IPS-15b (cell line): Measurements from ENCODE around the gene DLX4.

Experiments used
- H3K27me3 ChIP-seq: one replicate; pipeline ENCODE4 v1.6.1; 2013; ENCODE audit warnings: low read length; ENCODE audit not compliant: control insufficient read depth, insufficient read depth
- H3K36me3 ChIP-seq: one replicate; pipeline ENCODE4 v1.6.1; 2013; ENCODE audit warnings: low read length; ENCODE audit not compliant: control insufficient read depth, insufficient read depth
- H3K4me1 ChIP-seq: one replicate; pipeline ENCODE4 v1.6.1; 2013; ENCODE audit warnings: mild to moderate bottlenecking, low read length; ENCODE audit not compliant: control insufficient read depth, insufficient read depth
- H3K4me3 ChIP-seq: one replicate; pipeline ENCODE4 v1.5.1; 2013; ENCODE audit warnings: low read depth, low read length
- H3K9ac ChIP-seq: one replicate; pipeline ENCODE4 v1.6.1; 2013; ENCODE audit warnings: low read depth, mild to moderate bottlenecking, low read length
- H3K9me3 ChIP-seq: one replicate; pipeline ENCODE4 v1.6.1; 2013; ENCODE audit warnings: mild to moderate bottlenecking, low read length; ENCODE audit not compliant: control insufficient read depth, insufficient read depth

The DLX4 gene

GRCh38 chr17:49932138-49932723, 36.8 kb upstream of the DLX4 start:
- H3K4me1 ChIP-seq: no peaks in the 10 kb centered on the region
- H3K4me3 ChIP-seq: no peak overlapping the region
- no peaks in the 10 kb centered on the region for H3K9me3 ChIP-seq
- H3K9ac ChIP-seq: no peak overlapping the region
- no peaks in the 10 kb centered on the region for H3K36me3 ChIP-seq
- no peaks in the 10 kb centered on the region for H3K27me3 ChIP-seq

- no peak overlapping the region for H3K9ac ChIP-seq
- H3K36me3 ChIP-seq: no peaks in the 10 kb centered on the region
- H3K27me3 ChIP-seq: no peaks in the 10 kb centered on the region
- no peak overlapping the region for H3K4me3 ChIP-seq
- no peaks in the 10 kb centered on the region for H3K4me1 ChIP-seq
- H3K9me3 ChIP-seq: no peaks in the 10 kb centered on the region
Observed at GRCh38 chr17:49932901-49933300, 36.1 kb upstream of the DLX4 start.

GRCh38 chr17:49935526-49936210, 33.3 kb upstream of the DLX4 start:
- Histone ChIP-seq H3K4me3 (no peak overlapping the region), H3K27me3 (peaks cover 3% of the 10 kb centered on the region), H3K36me3 (no peaks in the 10 kb centered on the region), H3K4me1 (no peaks in the 10 kb centered on the region), H3K9ac (peak overlapping the region; percentile 47), H3K9me3 (no peaks in the 10 kb centered on the region)

GRCh38 chr17:49936386-49936785, 32.6 kb upstream of the DLX4 start:
- Histone ChIP-seq H3K4me1 (no peaks in the 10 kb centered on the region), H3K9ac (no peak overlapping the region), H3K9me3 (no peaks in the 10 kb centered on the region), H3K27me3 (peaks cover 3% of the 10 kb centered on the region), H3K4me3 (no peak overlapping the region), H3K36me3 (no peaks in the 10 kb centered on the region)

GRCh38 chr17:49939318-49939717, 29.7 kb upstream of the DLX4 start:
- H3K27me3 ChIP-seq: peaks cover 20% of the 10 kb centered on the region
- H3K9me3 ChIP-seq: no peaks in the 10 kb centered on the region
- no peaks in the 10 kb centered on the region for H3K36me3 ChIP-seq
- no peaks in the 10 kb centered on the region for H3K4me1 ChIP-seq
- H3K4me3 ChIP-seq: no peak overlapping the region
- no peak overlapping the region for H3K9ac ChIP-seq

GRCh38 chr17:49941427-49941826, 27.6 kb upstream of the DLX4 start:
- Histone ChIP-seq H3K4me3 (no peak overlapping the region), H3K9ac (no peak overlapping the region), H3K36me3 (no peaks in the 10 kb centered on the region), H3K27me3 (peaks cover 20% of the 10 kb centered on the region), H3K9me3 (no peaks in the 10 kb centered on the region), H3K4me1 (no peaks in the 10 kb centered on the region)

- H3K4me1 ChIP-seq: no peaks in the 10 kb centered on the region
- H3K4me3 ChIP-seq: no peak overlapping the region
- no peak overlapping the region for H3K9ac ChIP-seq
- H3K9me3 ChIP-seq: no peaks in the 10 kb centered on the region
- peaks cover 20% of the 10 kb centered on the region for H3K27me3 ChIP-seq
- H3K36me3 ChIP-seq: no peaks in the 10 kb centered on the region
Observed at GRCh38 chr17:49942947-49943346, 26.0 kb upstream of the DLX4 start.

- peak overlapping the region; percentile 24 for H3K9ac ChIP-seq
- H3K4me3 ChIP-seq: no peak overlapping the region
- H3K27me3 ChIP-seq: peaks cover 18% of the 10 kb centered on the region
- no peaks in the 10 kb centered on the region for H3K4me1 ChIP-seq
- no peaks in the 10 kb centered on the region for H3K9me3 ChIP-seq
- no peaks in the 10 kb centered on the region for H3K36me3 ChIP-seq
Observed at GRCh38 chr17:49944273-49944870, 24.6 kb upstream of the DLX4 start.

- Histone ChIP-seq H3K9ac (no peak overlapping the region), H3K4me1 (no peaks in the 10 kb centered on the region), H3K27me3 (peaks cover 23% of the 10 kb centered on the region)
Observed at GRCh38 chr17:49946208-49946607, 22.8 kb upstream of the DLX4 start.

GRCh38 chr17:49946964-49947584, 21.9 kb upstream of the DLX4 start:
- peaks cover 23% of the 10 kb centered on the region for H3K27me3 ChIP-seq

More at GRCh38 chr17:49946208-49946607, 22.8 kb upstream of the DLX4 start:
- H3K4me3 ChIP-seq: no peak overlapping the region
- H3K9me3 ChIP-seq: no peaks in the 10 kb centered on the region
- no peaks in the 10 kb centered on the region for H3K36me3 ChIP-seq

GRCh38 chr17:49949634-49950033, 19.4 kb upstream of the DLX4 start:
- Histone ChIP-seq H3K4me3 (no peak overlapping the region), H3K9ac (no peak overlapping the region), H3K4me1 (peaks cover 5% of the 10 kb centered on the region), H3K36me3 (no peaks in the 10 kb centered on the region), H3K27me3 (peaks cover 16% of the 10 kb centered on the region), H3K9me3 (no peaks in the 10 kb centered on the region)

More at GRCh38 chr17:49946964-49947584, 21.9 kb upstream of the DLX4 start:
- no peak overlapping the region for H3K4me3 ChIP-seq
- no peak overlapping the region for H3K9ac ChIP-seq
- no peaks in the 10 kb centered on the region for H3K9me3 ChIP-seq
- no peaks in the 10 kb centered on the region for H3K36me3 ChIP-seq
- H3K4me1 ChIP-seq: no peaks in the 10 kb centered on the region
